ENCODE data around the gene IKZF1.

DNA sequence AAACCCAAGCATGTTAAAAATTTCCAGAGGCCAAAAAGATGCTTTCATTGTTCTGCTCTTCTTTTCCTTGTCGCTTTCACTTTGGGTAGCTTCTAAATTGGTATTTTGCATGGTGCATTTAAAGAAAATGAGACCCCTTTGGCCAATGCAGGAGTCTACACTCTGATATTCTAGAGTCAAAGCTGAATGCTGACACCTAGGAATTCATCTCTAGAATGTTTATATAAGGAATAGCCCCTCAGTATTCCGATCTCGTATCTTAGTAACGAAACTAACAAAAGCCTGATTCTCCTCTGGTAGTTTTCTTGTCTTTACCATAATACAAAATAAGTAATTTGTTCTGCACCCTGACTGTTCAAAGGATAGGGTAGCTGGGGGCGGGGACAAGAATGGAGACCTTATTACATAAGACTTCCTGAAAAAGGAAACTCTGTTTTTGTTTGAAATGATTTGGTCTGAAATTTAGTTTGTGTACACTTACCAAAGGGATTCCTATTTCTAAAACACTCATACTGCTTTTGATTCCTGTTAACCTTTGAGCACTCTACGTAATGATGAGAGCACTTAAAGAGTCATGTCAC is 17.1 kb downstream of the IKZF1 start:
- no peak for TF ChIP-seq POLR2AphosphoS5 (IDR thresholded peaks at IDR 0.05)
- TF ChIP-seq, protein P1, sequence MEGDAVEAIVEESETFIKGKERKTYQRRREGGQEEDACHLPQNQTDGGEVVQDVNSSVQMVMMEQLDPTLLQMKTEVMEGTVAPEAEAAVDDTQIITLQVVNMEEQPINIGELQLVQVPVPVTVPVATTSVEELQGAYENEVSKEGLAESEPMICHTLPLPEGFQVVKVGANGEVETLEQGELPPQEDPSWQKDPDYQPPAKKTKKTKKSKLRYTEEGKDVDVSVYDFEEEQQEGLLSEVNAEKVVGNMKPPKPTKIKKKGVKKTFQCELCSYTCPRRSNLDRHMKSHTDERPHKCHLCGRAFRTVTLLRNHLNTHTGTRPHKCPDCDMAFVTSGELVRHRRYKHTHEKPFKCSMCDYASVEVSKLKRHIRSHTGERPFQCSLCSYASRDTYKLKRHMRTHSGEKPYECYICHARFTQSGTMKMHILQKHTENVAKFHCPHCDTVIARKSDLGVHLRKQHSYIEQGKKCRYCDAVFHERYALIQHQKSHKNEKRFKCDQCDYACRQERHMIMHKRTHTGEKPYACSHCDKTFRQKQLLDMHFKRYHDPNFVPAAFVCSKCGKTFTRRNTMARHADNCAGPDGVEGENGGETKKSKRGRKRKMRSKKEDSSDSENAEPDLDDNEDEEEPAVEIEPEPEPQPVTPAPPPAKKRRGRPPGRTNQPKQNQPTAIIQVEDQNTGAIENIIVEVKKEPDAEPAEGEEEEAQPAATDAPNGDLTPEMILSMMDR (IDR thresholded peaks at IDR 0.05): no peak
- TF ChIP-seq EP300 (IDR thresholded peaks at IDR 0.05): no peak
- TF ChIP-seq POLR2A (IDR thresholded peaks at IDR 0.05): no peak
